ENCODE data around the gene CDK5R1. TPM values are rescaled to one million over a fixed set of nuclear protein-coding genes. Genes with fewer than 3 reads are reported as not detected.

The CDK5R1 gene
- total and polyA plus RNA-seq, 4 experiments from 2014 or later: 1.2 to 21.2 (median 15.5) TPM

GRCh38 chr17:32481193-32481592, 5.6 kb upstream of the CDK5R1 start:
- Mint-ChIP-seq H3K9me3 (peaks cover 0 to 2% (median 0%) of the 10 kb centered on the region in 8 donors), H3K4me1 (peaks cover 2 to 12% (median 4%) of the 10 kb centered on the region in 4 donors), H3K4me3 (no peak overlapping the region), H3K36me3 (peaks cover 47 to 61% of the 10 kb centered on the region in 2 donors), H3K27ac (peak overlapping the region in 5 of 7 donors; percentile 32 to 75 (median 52)), H3K27me3 (no peaks in the 10 kb centered on the region)
- intact Hi-C loops (cut with micrococcal nuclease): no loop called here
- Histone ChIP-seq H3K27ac (ENCODE audit: low read depth, low read length) (no peak overlapping the region), H3K36me3 (ENCODE audit: insufficient read depth, low read length) (peaks cover 46% of the 10 kb centered on the region), H3K9me3 (ENCODE audit: control insufficient read depth in 1 of 2, low read length in 2 of 2) (no peaks in the 10 kb centered on the region), H3K27me3 (ENCODE audit: insufficient read depth, low read length) (no peaks in the 10 kb centered on the region), H3K4me3 (ENCODE audit: low read length in 2 of 2) (no peak overlapping the region), H3K4me1 (ENCODE audit: insufficient read depth, low read length) (peaks cover 4% of the 10 kb centered on the region)
- no peak for DNase-seq
- ChIA-PET CTCF (ENCODE audit: partially characterized antibody) (interaction anchor here (1.0 to 10.8 kb wide), 6 partner anchors 18 to 274 kb away, joined by 3 to 105 read pairs (median 4); no protein-coding TSS in a partner anchor), POLR2A (ENCODE audit: partially characterized antibody) (interaction anchor here (1.5 kb wide), 1 partner anchor 23 kb away, joined by 3 read pairs; no protein-coding TSS in a partner anchor)

- Histone ChIP-seq H3K9me3 (ENCODE audit: control insufficient read depth in 1 of 2, low read length in 2 of 2) (no peaks in the 10 kb centered on the region), H3K27me3 (ENCODE audit: insufficient read depth, low read length) (no peaks in the 10 kb centered on the region), H3K4me1 (ENCODE audit: insufficient read depth, low read length) (peaks cover 8% of the 10 kb centered on the region), H3K27ac (ENCODE audit: low read depth, low read length) (no peak overlapping the region), H3K4me3 (ENCODE audit: low read length in 2 of 2) (no peak overlapping the region), H3K36me3 (ENCODE audit: insufficient read depth, low read length) (peaks cover 33% of the 10 kb centered on the region)
- H3K4me1 Mint-ChIP-seq: peaks cover 5 to 16% (median 6%) of the 10 kb centered on the region in 4 donors
- H3K36me3 Mint-ChIP-seq: peaks cover 42 to 50% of the 10 kb centered on the region in 2 donors
- H3K9me3 Mint-ChIP-seq: peaks cover 0 to 2% (median 0%) of the 10 kb centered on the region in 8 donors
- H3K27me3 Mint-ChIP-seq: no peaks in the 10 kb centered on the region
- ChIA-PET CTCF (ENCODE audit: partially characterized antibody) (interaction anchor here (0.9 to 10.8 kb wide), 17 partner anchors 9 to 274 kb away, joined by 3 to 105 read pairs (median 8); partner anchors contain the start of gene PSMD11), POLR2A (ENCODE audit: partially characterized antibody) (interaction anchor here (0.6 to 7.7 kb wide), 7 partner anchors 11 to 66 kb away, joined by 3 to 91 read pairs (median 4); partner anchors contain the start of gene PSMD11)
- no peak overlapping the region for H3K4me3 Mint-ChIP-seq
- DNase-seq: no peak
- H3K27ac Mint-ChIP-seq: peak overlapping the region; percentile 42 to 90 (median 60)
- intact Hi-C loops (cut with micrococcal nuclease): loop anchor here (1.0 kb wide), 3 partner anchors 42 to 273 kb away; no protein-coding TSS in a partner anchor
These were observed 4.0 kb upstream of the CDK5R1 start for GRCh38 chr17:32482568-32483320.

GRCh38 chr17:32483451-32484019, 3.3 kb upstream of the CDK5R1 start:
- Mint-ChIP-seq H3K36me3 (peaks cover 35 to 46% of the 10 kb centered on the region in 2 donors), H3K4me1 (peaks cover 10 to 24% (median 13%) of the 10 kb centered on the region in 4 donors), H3K27me3 (no peaks in the 10 kb centered on the region), H3K27ac (peak overlapping the region; percentile 61 to 93 (median 89)), H3K9me3 (peaks cover 0 to 2% (median 0%) of the 10 kb centered on the region in 8 donors), H3K4me3 (peak overlapping the region in 2 of 8 donors; percentile 9 to 62)
- ChIA-PET CTCF (ENCODE audit: partially characterized antibody) (interaction anchor here (0.6 to 10.8 kb wide), 34 partner anchors 8 to 394 kb away, joined by 3 to 105 read pairs (median 4); partner anchors contain the start of gene PSMD11), POLR2A (ENCODE audit: partially characterized antibody) (interaction anchor here (0.6 to 7.7 kb wide), 11 partner anchors 9 to 65 kb away, joined by 3 to 91 read pairs (median 4); partner anchors contain the start of gene PSMD11)
- Histone ChIP-seq H3K27ac (ENCODE audit: low read depth, low read length) (no peak overlapping the region), H3K9me3 (ENCODE audit: control insufficient read depth in 1 of 2, low read length in 2 of 2) (no peaks in the 10 kb centered on the region), H3K4me3 (ENCODE audit: low read length in 2 of 2) (no peak overlapping the region), H3K4me1 (ENCODE audit: insufficient read depth, low read length) (peaks cover 16% of the 10 kb centered on the region), H3K27me3 (ENCODE audit: insufficient read depth, low read length) (no peaks in the 10 kb centered on the region), H3K36me3 (ENCODE audit: insufficient read depth, low read length) (peaks cover 25% of the 10 kb centered on the region)
- intact Hi-C loops (cut with micrococcal nuclease): loop anchor here (1.0 kb wide), 3 partner anchors 41 to 272 kb away; no protein-coding TSS in a partner anchor
- peak; percentile 50 to 61 (median 57) for DNase-seq

- POLR2A ChIA-PET (ENCODE audit: partially characterized antibody): interaction anchor here (0.8 to 7.7 kb wide), 10 partner anchors 10 to 40 kb away, joined by 3 to 91 read pairs (median 4); partner anchors contain the start of gene PSMD11
- Mint-ChIP-seq H3K27ac (peak overlapping the region; percentile 61 to 93 (median 88)), H3K27me3 (no peaks in the 10 kb centered on the region), H3K4me3 (peak overlapping the region in 2 of 8 donors; percentile 0 to 62), H3K9me3 (peaks cover 0 to 2% (median 0%) of the 10 kb centered on the region in 8 donors), H3K4me1 (peaks cover 10 to 29% (median 17%) of the 10 kb centered on the region in 4 donors), H3K36me3 (peaks cover 30 to 42% of the 10 kb centered on the region in 2 donors)
- H3K27ac ChIP-seq (ENCODE audit: low read depth, low read length): no peak overlapping the region
- no peak for DNase-seq
- H3K9me3 ChIP-seq (ENCODE audit: control insufficient read depth in 1 of 2, low read length in 2 of 2): no peaks in the 10 kb centered on the region
- H3K27me3 ChIP-seq (ENCODE audit: insufficient read depth, low read length): no peaks in the 10 kb centered on the region
- no peak overlapping the region for H3K4me3 ChIP-seq (ENCODE audit: low read length in 2 of 2)
- peaks cover 21% of the 10 kb centered on the region for H3K4me1 ChIP-seq (ENCODE audit: insufficient read depth, low read length)
- H3K36me3 ChIP-seq (ENCODE audit: insufficient read depth, low read length): peaks cover 20% of the 10 kb centered on the region
- intact Hi-C loops (cut with micrococcal nuclease): no loop called here
- CTCF ChIA-PET (ENCODE audit: partially characterized antibody): interaction anchor here (0.6 to 10.8 kb wide), 35 partner anchors 8 to 393 kb away, joined by 3 to 105 read pairs (median 4); partner anchors contain the start of gene PSMD11
These were observed 2.7 kb upstream of the CDK5R1 start for GRCh38 chr17:32484041-32484461.

GRCh38 chr17:32484628-32485027, 2.2 kb upstream of the CDK5R1 start:
- intact Hi-C loops (cut with micrococcal nuclease): no loop called here
- DNase-seq: no peak
- H3K36me3 Mint-ChIP-seq: peaks cover 26 to 39% of the 10 kb centered on the region in 2 donors
- Histone ChIP-seq H3K27me3 (ENCODE audit: insufficient read depth, low read length) (no peaks in the 10 kb centered on the region), H3K4me3 (ENCODE audit: low read length in 2 of 2) (no peak overlapping the region), H3K36me3 (ENCODE audit: insufficient read depth, low read length) (peaks cover 14% of the 10 kb centered on the region), H3K9me3 (ENCODE audit: control insufficient read depth in 1 of 2, low read length in 2 of 2) (no peaks in the 10 kb centered on the region), H3K27ac (ENCODE audit: low read depth, low read length) (no peak overlapping the region), H3K4me1 (ENCODE audit: insufficient read depth, low read length) (peaks cover 26% of the 10 kb centered on the region)
- no peaks in the 10 kb centered on the region for H3K27me3 Mint-ChIP-seq
- peak overlapping the region in 1 of 8 donors; percentile 52 for H3K4me3 Mint-ChIP-seq
- peaks cover 0 to 2% (median 0%) of the 10 kb centered on the region in 8 donors for H3K9me3 Mint-ChIP-seq
- POLR2A ChIA-PET (ENCODE audit: partially characterized antibody): interaction anchor here (0.9 to 7.7 kb wide), 6 partner anchors 11 to 34 kb away, joined by 3 to 91 read pairs (median 4); no protein-coding TSS in a partner anchor
- peak overlapping the region in 2 of 7 donors; percentile 36 to 90 for H3K27ac Mint-ChIP-seq
- H3K4me1 Mint-ChIP-seq: peaks cover 10 to 35% (median 21%) of the 10 kb centered on the region in 4 donors
- CTCF ChIA-PET (ENCODE audit: partially characterized antibody): interaction anchor here (0.7 to 10.8 kb wide), 24 partner anchors 13 to 393 kb away, joined by 3 to 105 read pairs (median 4); partner anchors contain the start of gene PSMD11

GRCh38 chr17:32485261-32486110, 1.3 kb upstream of the CDK5R1 start:
- H3K27ac Mint-ChIP-seq: peak overlapping the region; percentile 48 to 93 (median 87)
- H3K4me1 Mint-ChIP-seq: peaks cover 12 to 43% (median 28%) of the 10 kb centered on the region in 4 donors
- peak overlapping the region; percentile 65 to 85 (median 80) for H3K4me3 Mint-ChIP-seq
- ChIA-PET POLR2A (ENCODE audit: partially characterized antibody) (interaction anchor here (0.8 to 7.7 kb wide), 7 partner anchors 14 to 70 kb away, joined by 3 to 91 read pairs (median 12); partner anchors contain the start of gene PSMD11), CTCF (ENCODE audit: partially characterized antibody) (interaction anchor here (0.7 to 10.8 kb wide), 11 partner anchors 22 to 270 kb away, joined by 3 to 105 read pairs (median 5); partner anchors contain the start of gene PSMD11)
- intact Hi-C loops (cut with micrococcal nuclease): loop anchor here (2.0 kb wide), 3 partner anchors 17 to 391 kb away; partner anchors contain the start of genes MYO1D and PSMD11
- peaks cover 0 to 2% (median 0%) of the 10 kb centered on the region in 8 donors for H3K9me3 Mint-ChIP-seq
- Histone ChIP-seq H3K27ac (ENCODE audit: low read depth, low read length) (no peak overlapping the region), H3K27me3 (ENCODE audit: insufficient read depth, low read length) (no peaks in the 10 kb centered on the region), H3K36me3 (ENCODE audit: insufficient read depth, low read length) (peaks cover 6% of the 10 kb centered on the region), H3K4me1 (ENCODE audit: insufficient read depth, low read length) (peaks cover 35% of the 10 kb centered on the region), H3K4me3 (ENCODE audit: low read length in 2 of 2) (no peak overlapping the region), H3K9me3 (ENCODE audit: control insufficient read depth in 1 of 2, low read length in 2 of 2) (no peaks in the 10 kb centered on the region)
- peaks cover 20 to 32% of the 10 kb centered on the region in 2 donors for H3K36me3 Mint-ChIP-seq
- H3K27me3 Mint-ChIP-seq: no peaks in the 10 kb centered on the region
- no peak for DNase-seq

All from CD4-positive, alpha-beta memory T cell (primary cell).